ENCODE measurements around the gene AMPH. TPM values are rescaled to one million over a fixed set of nuclear protein-coding genes. Genes with fewer than 3 reads are reported as not detected.

The AMPH gene
- total and polyA plus RNA-seq, 2 donors (not counting 1 experiment from before 2014, with no cell fraction given), result 2.4 to 3.6 TPM

DNA sequence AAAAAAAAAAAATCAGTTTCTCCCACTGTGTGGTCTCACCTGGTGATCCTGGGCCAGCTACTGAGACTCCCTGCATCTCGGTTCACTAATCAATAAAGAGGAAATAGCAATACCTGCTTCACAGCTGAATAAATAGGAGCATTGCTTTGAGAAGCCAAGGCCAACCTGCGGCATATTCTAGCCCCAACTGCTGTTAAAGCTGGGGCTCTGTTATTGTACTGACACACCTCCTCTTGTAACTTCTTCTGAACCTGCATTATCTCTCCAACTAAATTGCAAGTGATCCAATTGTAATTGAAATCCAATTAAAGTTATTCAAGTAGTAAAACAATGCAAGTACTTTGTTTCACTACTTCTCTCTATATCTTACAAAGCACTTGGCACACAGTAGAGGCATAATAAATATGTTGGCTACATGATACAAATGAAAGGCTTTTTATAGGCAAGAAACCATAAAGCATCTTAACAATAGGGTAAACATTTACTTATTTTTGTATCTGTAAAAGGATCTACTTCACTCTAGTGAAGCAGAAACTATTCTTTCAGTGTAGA lies 38.4 kb downstream of the AMPH start:
- TF ChIP-seq EZH2 (IDR thresholded peaks at IDR 0.05; ENCODE audit: low read length, missing control alignments), result no peak
- Histone ChIP-seq H3K4me3 (replicated peaks in 1 of 4; ENCODE audit: control extremely low read depth in 1 of 4, insufficient read depth in 1 of 4, low read depth in 3 of 4, low read length in 4 of 4) (no peak overlapping the region), H3K36me3 (ENCODE audit: control insufficient read depth, insufficient read depth, low read length) (no peaks in the 10 kb centered on the region), H3K4me2 (ENCODE audit: extremely low read depth, insufficient read depth, low read length) (no peak overlapping the region), H4K20me1 (ENCODE audit: control insufficient read depth, extremely low read depth, insufficient read depth, low read length) (no peaks in the 10 kb centered on the region), H3K27ac (ENCODE audit: insufficient read depth, low read length) (no peak overlapping the region), H3K9ac (ENCODE audit: insufficient read depth, low read length) (no peak overlapping the region), H3K27me3 (ENCODE audit: control insufficient read depth, insufficient read depth, low read length) (no peaks in the 10 kb centered on the region), H2AFZ (ENCODE audit: low read length) (no peak overlapping the region), H3K9me3 (ENCODE audit: control insufficient read depth, insufficient read depth, low read depth, low read length) (no peaks in the 10 kb centered on the region), H3K79me2 (ENCODE audit: control insufficient read depth, insufficient read depth, low read length) (no peaks in the 10 kb centered on the region), H3K4me1 (ENCODE audit: control insufficient read depth, extremely low read depth, insufficient read depth, low read length) (no peaks in the 10 kb centered on the region)
- no peak for DNase-seq (ENCODE audit: low read depth in 2 of 2)

DNA sequence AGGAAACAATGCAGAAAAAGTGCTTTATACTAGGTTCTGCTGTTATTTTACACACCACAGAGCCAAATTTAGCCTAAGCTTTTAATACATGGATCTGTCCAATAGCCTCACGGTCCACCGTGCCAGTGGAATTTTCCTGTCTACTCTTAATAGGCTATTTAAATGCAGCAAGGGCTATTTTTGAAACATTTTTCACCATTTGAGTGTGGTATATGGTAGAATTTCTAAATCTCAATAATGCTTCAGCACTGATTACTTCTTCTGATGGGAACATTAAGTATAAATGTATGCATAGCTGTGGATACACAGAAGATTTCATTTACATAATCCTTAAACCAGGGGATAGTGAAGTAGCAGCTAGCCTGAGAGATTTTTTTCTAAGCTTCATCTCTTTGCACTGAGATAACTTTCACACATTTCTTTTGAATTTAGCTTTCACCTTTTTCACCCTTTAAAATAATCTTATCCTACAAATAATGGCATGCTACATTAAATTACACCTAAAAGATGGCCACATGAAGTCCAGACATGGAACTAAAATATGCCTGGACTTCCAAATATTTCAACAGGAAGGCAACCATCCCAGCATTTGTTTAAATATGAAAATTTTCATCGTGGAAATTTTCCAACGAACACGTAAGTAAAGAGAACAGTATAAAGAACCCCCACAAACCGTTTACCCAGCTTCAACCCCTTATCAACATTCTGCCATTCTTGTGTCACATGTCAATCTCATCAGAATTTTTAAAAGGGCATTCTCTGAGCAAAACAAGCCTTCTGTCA lies 45.4 kb downstream of the AMPH start:
- Histone ChIP-seq H3K27ac (ENCODE audit: insufficient read depth, low read length) (no peak overlapping the region), H3K9me3 (ENCODE audit: control insufficient read depth, insufficient read depth, low read depth, low read length) (no peaks in the 10 kb centered on the region), H3K36me3 (ENCODE audit: control insufficient read depth, insufficient read depth, low read length) (no peaks in the 10 kb centered on the region), H3K79me2 (ENCODE audit: control insufficient read depth, insufficient read depth, low read length) (no peaks in the 10 kb centered on the region), H4K20me1 (ENCODE audit: control insufficient read depth, extremely low read depth, insufficient read depth, low read length) (no peaks in the 10 kb centered on the region), H3K4me1 (ENCODE audit: control insufficient read depth, extremely low read depth, insufficient read depth, low read length) (no peaks in the 10 kb centered on the region), H3K27me3 (ENCODE audit: control insufficient read depth, insufficient read depth, low read length) (no peaks in the 10 kb centered on the region), H3K4me2 (ENCODE audit: extremely low read depth, insufficient read depth, low read length) (no peak overlapping the region), H3K9ac (ENCODE audit: insufficient read depth, low read length) (no peak overlapping the region), H2AFZ (ENCODE audit: low read length) (no peak overlapping the region), H3K4me3 (replicated peaks in 1 of 4; ENCODE audit: control extremely low read depth in 1 of 4, insufficient read depth in 1 of 4, low read depth in 3 of 4, low read length in 4 of 4) (no peak overlapping the region)
- DNase-seq (ENCODE audit: low read depth in 2 of 2), result peak in 1 of 2 donors; percentile 24
- no peak for TF ChIP-seq EZH2 (IDR thresholded peaks at IDR 0.05; ENCODE audit: low read length, missing control alignments)
- TF ChIP-seq, protein P1, sequence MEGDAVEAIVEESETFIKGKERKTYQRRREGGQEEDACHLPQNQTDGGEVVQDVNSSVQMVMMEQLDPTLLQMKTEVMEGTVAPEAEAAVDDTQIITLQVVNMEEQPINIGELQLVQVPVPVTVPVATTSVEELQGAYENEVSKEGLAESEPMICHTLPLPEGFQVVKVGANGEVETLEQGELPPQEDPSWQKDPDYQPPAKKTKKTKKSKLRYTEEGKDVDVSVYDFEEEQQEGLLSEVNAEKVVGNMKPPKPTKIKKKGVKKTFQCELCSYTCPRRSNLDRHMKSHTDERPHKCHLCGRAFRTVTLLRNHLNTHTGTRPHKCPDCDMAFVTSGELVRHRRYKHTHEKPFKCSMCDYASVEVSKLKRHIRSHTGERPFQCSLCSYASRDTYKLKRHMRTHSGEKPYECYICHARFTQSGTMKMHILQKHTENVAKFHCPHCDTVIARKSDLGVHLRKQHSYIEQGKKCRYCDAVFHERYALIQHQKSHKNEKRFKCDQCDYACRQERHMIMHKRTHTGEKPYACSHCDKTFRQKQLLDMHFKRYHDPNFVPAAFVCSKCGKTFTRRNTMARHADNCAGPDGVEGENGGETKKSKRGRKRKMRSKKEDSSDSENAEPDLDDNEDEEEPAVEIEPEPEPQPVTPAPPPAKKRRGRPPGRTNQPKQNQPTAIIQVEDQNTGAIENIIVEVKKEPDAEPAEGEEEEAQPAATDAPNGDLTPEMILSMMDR (conservative IDR thresholded peaks at IDR 0.05 in 1 of 2, IDR thresholded peaks at IDR 0.05 in 1 of 2; ENCODE audit: low read depth in 1 of 2, low read length in 2 of 2), result no peak

DNA sequence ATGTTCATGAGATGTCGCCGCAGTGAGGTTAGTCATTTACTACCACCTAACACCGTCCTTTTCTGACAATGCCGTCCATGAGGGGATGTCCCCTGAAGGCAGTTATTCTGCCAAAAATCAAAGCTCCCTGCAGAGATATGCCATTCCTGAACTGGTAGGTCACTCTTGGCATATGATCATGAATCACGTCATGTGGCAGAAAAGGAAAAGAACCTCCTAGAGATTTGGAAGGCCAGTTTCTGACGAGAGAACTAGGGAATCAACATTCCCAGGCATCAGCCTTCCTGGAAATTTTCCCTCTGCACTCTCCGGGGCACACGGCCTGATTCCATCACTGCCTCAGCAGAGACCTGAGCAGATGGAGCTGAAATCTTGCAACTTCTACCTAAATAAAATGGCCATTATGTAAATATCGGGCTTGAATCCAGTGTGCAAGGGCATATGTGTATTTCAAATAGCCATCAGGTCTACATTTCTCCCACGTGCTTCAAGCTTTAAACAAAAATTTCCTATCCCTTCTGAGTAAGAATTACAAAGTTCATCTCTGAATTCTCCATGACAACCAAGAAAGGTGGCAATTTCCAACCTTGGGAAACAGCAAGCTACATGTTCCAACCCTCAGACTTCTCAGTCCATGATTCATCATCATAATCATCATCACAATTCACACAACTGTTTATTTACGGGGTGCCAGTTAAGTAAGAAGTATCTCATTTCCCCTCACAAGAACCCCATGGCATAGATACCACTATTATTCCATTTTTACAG lies 46.5 kb downstream of the AMPH start:
- Histone ChIP-seq H3K4me3 (replicated peaks in 1 of 4; ENCODE audit: control extremely low read depth in 1 of 4, insufficient read depth in 1 of 4, low read depth in 3 of 4, low read length in 4 of 4) (no peak overlapping the region), H3K36me3 (ENCODE audit: control insufficient read depth, insufficient read depth, low read length) (no peaks in the 10 kb centered on the region), H3K9me3 (ENCODE audit: control insufficient read depth, insufficient read depth, low read depth, low read length) (no peaks in the 10 kb centered on the region), H3K4me1 (ENCODE audit: control insufficient read depth, extremely low read depth, insufficient read depth, low read length) (no peaks in the 10 kb centered on the region), H3K9ac (ENCODE audit: insufficient read depth, low read length) (no peak overlapping the region), H3K27ac (ENCODE audit: insufficient read depth, low read length) (no peak overlapping the region), H3K79me2 (ENCODE audit: control insufficient read depth, insufficient read depth, low read length) (no peaks in the 10 kb centered on the region), H4K20me1 (ENCODE audit: control insufficient read depth, extremely low read depth, insufficient read depth, low read length) (no peaks in the 10 kb centered on the region), H3K27me3 (ENCODE audit: control insufficient read depth, insufficient read depth, low read length) (no peaks in the 10 kb centered on the region), H2AFZ (ENCODE audit: low read length) (no peak overlapping the region), H3K4me2 (ENCODE audit: extremely low read depth, insufficient read depth, low read length) (no peak overlapping the region)
- TF ChIP-seq, protein P1 (conservative IDR thresholded peaks at IDR 0.05 in 1 of 2, IDR thresholded peaks at IDR 0.05 in 1 of 2; ENCODE audit: low read depth in 1 of 2, low read length in 2 of 2), result no peak
- TF ChIP-seq EZH2 (IDR thresholded peaks at IDR 0.05; ENCODE audit: low read length, missing control alignments), result no peak
- peak; percentile 31 to 75 for DNase-seq (ENCODE audit: low read depth in 2 of 2)
